C1 segment of cervical spinal cord (tissue), 14 donors: ENCODE results near the gene CPXM2.

Source experiments
- DNase-seq, 14 donors: peaks; one replicate each; lab custom pipeline; 2025; lab: John Stamatoyannopoulos, UW

CPXM2 gene

DNA sequence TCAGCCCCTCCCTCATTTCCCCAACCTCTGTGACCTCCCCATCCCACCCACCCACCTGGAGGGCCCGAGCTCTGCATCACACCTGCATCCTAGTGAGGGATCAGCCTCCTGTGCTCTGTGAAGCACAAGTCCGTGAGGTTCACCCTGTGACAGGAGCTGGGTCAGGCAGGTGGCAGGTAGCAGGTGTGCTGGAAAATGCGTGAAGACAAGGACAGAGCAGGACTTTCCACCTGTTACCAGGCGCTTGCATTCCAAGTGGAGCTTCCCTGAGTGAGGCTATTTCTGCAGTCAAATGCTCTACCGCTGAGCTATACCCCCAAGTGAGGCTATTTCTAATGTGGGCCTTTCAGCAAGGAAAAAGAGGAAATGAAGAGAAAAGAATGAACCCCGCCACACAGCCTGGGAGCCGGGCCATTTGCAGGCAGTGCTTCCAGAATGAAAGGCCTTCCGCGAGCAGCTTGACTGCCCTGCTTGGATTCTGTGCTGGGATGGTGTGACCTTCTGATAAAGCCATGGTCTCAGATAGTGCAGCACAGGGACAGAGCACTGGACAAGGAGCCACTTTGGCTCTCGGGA is 13.3 kb upstream of the CPXM2 start:
- peak in 3 of 14 donors; percentile 22 to 28 (median 28) for DNase-seq

DNA sequence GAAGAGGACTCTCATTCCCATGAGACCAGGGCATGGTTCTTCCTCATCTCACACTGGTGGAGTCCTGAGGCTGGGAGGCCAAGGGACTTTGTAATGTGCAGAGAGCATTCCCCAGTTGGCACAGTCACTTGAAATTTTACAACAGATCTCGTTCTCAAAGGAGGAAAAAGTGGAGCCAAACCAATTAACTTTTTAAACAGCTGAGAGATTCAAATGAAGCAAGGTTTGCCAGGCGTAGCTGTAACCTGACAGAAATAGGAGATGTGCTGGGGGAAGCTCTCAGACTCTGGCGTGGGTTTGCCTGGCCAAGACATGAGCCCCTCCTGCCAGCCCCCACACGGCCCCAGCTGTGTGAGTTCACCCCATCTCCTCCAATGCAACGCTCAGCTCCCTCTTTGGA is 12.0 kb upstream of the CPXM2 start:
- DNase-seq: no peak

DNA sequence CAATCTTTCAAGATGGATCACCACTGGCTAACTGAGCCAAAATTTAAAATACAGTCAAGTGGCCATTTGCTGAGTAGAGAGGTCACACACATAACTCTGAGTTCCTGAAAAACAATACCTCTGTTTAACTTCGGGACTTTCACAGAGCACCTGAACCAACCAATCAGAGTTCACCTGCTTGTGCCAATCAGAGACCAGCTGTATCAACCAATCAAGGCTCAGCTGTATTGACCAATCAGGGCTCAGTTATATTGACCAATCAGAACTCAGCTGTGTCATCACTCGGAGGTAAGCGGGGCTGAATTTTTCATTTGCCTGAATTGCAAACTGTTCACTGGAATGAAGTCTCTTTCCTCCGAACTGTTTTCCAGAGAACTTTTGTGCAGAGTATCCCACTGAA is 10.0 kb upstream of the CPXM2 start:
- DNase-seq: no peak

DNA sequence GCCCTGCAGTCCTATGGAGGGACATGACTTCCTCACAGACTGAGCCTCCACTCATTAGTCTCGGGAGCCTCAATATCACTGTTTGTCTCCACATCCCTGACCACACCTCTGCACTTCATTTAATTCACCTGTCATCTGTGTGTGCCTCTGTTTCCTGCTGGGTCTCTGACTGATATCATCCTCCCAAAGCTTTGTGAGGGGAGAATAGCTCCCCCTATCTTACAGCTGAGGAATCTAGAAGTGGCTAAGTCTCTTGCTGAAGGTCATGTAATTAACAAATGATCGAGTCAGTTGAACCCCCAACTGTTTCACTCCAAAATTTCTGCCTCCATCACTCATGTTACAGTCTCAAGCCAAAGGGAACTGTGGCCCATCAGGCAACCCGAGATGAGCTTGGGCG is 5.5 kb upstream of the CPXM2 start:
- no peak for DNase-seq

DNA sequence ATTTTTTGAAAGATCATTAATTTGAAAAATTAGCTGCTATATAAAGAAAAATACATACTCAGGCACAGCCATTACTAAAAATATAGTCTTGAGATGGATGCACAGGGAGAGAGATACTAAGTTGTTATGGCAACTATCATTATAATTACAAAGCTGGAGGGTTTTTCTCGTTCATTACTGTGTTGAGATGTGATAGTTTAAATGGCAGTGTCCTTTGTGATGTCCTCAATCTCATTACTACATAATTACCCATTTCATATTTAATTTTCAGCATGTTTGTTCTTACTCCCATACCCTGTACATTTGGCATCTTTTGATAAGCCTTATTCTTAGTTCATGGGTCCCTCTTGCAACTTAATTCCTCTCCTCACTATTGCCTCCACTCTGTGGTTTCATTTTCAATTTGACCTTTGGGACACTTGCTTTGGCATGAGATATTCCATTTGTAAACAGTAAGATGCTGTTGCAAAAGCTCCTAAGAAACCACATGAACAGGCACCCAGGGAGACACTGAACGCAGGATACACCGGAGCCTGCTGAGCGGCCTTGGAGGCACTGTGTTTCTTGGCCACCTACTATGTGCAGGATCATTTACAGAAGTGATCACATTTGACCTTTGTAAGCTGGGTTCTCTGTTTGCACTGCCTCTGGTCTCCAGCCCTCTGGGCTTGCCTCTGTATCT is 4.8 kb upstream of the CPXM2 start:
- DNase-seq: no peak

DNA sequence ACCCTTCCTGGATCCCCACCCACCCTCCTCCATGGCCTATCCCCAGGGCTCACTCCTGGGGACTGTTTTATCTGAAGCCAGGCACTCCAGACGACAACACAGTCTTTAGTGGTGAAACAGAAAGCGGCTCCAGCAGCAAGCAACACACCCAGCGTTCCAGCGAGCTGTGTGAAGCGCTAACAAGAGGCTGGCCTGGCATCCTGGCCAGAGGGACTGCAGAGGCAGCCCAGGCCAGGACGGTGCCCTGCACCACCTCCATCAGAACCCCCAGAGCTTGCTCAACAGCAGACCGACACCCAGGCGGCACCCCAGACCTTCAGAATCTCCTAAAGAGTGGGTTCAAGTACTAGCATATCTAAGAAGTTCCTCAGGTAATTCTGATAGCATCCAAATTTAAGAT is 2.0 kb upstream of the CPXM2 start:
- no peak for DNase-seq

DNA sequence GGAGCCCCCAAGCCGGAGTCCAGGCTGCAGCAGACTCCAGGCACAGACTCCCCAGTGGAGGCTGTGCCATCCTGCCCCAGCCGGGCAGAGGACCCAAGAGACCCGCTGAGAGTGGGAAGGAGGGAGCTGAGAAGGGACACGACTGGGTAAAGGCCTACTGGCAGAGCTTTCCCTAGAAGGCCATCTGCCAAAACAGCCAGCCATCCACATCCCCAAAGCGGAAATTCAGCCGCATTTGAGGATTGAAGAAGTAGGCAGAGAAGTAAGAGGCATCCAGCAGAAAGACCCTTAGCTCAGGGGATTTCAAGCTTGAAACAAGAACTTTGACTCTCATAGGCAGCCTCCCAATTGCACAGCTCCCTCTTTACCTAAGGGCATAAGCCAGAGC is 857 bp downstream of the CPXM2 start:
- peak in 4 of 14 donors; percentile 44 to 60 (median 56) for DNase-seq

DNA sequence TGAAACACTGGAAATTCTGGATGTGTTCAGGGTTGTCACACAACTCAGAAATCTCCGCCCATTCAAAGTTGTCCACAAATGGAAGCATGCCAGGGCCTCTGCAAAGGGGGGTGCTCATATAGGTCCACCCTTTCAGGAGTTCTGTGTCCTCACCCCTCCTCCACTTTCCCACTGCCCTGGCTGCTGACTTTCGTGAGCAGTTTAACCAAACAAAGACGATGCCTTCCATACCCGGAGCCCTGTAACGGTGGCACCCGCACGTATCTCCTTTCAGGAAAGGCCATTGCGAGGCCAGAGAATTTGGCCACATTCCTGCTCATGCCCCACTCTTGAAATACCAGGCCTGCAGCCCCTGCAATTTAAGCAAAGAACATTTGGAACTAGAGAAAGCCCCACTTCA is 1.4 kb downstream of the CPXM2 start:
- peak in 6 of 14 donors; percentile 29 to 84 (median 56) for DNase-seq

DNA sequence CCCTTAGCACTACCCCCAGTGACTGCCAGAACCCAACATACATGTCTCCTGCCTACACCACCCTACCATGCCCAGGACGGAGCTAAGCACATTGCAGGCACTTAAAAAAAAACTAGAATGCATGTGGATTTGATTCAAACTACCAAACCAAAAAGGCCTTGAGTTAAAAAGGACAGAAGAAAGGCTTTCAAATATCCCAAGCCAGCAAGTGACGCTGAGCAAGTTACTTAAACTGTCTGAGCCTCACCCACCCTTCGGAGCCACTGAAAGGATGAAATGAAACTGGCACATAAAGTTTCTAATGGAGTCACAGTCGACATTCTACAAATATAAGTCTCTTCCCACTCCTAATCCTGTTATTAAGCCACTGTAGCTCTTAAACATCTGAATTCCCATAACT is 1.8 kb downstream of the CPXM2 start:
- no peak for DNase-seq

DNA sequence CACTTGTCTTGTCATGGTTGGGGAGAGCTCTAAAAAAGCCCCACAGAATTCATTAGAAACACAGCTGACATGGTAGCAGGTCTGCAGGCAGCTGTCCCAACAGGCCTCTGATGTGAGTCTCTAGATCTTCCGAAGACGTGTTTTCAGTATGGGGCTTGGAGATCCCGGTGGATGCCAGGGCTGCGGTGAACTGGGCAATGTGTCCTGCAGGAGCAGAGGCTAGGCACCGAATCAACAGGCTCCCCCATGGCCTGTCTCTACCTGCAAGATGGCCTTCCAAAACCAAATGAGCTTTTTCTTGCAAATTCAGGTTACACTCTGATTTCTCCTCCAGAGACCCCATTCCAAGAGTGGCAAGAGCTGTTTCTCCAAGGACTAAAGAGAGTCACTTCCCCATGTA is 2.9 kb downstream of the CPXM2 start:
- DNase-seq: no peak

DNA sequence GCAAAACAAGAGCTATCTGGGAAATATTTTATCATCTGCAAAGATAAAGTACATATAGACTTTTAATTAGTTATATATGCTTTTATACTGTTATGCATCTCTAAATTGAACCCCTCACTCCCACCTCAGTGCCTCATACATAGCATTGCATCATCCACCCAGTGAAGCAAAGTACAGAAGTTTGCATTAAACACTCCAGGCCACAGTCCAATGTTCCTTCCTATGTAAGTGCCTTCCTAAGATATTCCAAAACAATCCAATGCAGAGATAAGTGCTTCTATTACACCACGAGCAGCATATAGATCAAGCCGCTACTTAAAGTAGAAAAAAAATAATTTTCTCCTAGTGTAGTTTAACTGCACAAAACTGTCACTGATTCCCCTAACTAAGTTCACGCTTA is 3.4 kb downstream of the CPXM2 start:
- DNase-seq: no peak

DNA sequence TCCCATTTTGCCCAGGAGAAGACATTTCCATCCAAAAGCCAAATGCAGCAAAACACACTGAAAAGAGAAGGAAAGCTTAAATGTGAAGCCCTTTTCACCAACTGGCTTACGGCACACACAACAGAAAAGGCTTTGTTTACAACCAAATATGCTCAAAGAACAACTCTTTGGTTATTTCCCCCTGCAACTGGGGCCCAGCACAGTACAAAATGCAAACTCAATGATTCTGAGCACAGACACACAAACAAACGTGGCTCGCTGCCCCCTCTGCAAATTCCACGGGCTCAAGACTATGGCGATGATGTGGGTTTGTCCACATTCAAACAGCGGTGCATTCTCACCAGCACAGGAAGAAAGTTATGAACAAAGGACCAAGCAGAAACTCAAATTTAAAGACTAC is 5.3 kb downstream of the CPXM2 start:
- DNase-seq: peak in 2 of 14 donors; percentile 20 to 32

DNA sequence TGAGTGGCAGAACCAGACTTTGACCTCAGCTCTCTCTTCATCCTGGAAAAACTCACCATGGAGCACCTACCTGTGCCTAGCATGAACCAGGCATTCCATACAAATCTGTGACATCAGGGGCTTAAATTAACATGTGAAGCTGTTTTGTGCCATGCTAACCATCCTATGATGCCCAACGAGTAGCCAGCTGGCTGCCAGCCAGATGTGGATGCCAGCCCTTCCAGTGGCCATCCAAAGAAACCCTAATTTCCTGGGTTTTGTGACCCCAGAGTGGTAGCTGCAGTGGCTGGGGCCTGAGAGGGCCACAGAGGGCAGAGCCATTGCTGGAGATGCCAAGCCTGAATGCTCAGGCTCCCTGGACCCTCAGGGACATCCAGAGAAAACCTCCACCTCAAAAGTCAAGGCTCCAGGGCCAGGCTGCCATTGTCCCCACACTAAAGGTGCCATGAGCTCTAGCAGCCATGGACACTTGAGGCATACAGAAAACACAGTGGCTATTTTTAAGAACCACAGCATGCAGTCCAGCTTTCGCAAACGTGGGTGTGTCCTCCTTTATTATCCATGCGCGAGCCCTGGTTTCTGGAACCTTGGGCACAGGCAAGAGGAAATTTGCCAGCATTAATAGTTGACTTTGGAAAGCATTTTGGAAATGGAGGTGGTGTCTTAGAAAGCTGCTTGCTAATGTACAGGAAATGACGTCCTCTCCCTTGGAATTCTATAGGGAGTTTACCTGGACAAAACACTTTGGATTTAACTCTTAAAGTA is 6.0 kb downstream of the CPXM2 start:
- DNase-seq: peak in 1 of 14 donors; percentile 16

DNA sequence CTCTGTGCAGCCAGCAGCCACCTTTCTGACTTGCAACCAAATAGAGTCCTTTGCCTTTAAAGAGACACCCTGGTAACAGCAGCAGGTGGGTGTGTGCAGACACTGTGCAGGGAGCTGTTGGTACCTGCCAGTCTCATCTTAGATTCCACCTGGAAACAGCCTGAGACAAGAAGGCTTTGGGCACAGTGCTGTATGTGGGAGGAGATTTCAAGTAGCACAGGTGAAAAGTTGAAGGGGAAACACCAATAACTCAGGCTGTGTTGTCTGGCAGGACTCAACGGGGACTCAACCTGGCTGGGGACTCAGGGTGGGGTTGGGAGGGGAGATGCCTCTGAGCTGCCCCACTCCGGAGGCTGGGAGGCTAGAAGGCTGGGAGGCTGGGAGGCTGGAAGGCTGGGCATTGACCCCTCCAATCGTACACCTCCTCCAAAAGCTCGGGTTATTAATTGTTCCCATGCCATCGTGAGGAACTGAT is 6.7 kb downstream of the CPXM2 start:
- DNase-seq: no peak

DNA sequence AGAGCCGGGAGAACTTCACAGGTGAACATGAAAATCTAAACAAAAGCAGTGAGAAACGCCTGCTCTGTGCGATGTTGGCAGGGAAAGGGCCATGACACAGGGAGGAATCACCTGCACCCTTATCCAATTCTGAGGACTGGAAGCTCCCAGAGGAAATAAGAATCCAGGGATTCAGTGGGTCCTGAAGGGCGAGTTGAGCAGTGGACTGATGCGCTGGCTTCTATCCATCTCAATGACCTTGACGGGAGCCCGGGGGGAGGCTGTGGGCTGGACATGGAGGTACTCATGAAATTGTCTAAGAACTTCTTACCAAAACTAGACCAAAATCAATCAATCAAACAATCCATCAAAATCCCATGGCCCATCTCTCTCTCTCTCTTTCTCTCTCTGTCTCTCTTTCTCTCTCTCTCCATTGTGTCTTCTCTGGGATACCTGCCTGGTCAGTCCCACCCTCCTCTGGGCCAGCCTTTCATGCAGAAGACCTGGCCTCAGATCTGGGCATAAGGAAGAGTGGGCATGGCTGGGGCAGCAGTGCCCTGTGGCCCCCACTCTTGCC is 7.2 kb downstream of the CPXM2 start:
- DNase-seq: no peak

DNA sequence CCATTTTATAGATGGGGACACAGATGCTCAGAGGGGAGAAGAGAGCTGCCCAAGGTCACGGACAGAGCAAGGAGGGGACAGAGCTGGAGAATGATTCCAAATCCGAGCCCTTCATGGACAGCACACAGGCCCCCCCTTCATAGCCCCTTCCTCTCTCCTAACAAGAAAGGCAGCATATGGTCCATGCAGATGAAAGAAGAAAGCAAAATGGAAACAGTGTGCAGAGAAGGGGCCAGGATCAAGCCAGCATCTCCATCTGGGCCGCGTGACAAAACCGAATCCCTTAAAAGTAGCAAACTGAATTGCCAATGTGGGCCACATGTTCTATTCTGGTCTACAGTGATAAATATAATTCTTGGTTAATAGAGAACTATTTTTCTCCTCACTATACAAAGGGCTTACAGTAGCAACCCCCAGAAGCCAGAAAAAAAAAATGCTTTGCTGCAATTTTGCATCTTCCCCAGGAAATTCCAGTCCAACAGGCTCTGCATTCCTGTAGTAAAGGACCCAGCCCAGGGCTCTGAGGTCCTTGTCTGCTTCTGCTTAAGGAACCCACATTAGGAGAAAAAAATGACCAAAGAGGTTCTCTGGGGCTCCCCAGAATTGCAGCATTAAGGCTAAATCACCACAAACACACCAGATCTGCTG is 7.8 kb downstream of the CPXM2 start:
- DNase-seq: no peak

DNA sequence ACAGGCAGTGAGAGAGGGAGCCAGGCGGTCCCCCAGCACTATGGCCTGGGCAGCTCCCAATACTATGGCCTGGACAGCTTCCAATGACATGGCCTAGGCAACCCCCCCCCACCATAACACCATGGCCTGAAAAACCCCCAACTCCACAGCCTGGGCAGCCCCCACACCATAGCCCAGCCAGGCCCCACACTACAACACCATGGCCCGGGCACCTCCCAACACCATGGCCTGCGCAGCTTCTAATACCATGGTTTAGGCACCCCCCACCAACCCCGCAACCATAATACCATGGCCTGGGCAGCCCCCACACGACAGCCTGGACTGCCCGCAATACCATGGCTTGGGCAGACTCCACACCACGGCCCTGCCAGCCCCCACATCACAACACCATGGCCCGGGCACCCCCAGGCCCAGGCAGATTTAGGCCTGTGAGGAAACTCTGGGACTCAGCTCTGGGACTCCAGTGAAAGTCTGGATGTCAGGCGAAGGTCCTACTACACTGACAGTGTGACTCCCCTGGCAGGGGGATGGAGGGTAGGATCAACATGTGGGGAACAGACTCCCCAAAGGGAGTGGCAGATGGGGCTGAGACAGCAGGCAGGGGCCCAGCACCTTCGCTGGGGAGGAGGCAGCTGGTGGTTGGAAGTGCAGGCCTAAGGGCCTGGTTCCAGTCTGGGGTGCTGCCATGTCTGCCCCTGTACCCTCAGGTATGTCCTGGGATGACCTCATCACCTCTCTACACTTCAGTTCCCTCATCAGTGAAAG is 8.7 kb downstream of the CPXM2 start:
- DNase-seq: no peak

DNA sequence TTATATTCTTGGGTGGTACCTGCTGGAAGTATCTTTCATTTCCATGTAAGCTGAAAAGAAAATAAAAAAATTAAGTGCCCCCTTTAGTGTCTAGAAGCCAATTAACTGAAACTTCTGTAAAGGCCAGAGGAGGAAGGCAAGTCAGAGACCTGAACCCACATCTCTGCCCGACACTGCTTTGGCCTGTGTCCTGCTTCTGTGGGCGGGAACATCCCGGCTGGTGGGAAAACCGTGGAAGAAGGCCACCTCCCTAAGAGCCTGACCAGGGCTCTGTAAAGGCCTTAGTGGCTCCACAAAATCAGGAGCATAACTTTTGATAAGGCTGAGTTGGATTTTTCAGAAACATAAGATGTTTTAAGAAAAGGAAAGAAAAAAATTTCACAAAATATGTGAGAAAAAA is 9.4 kb downstream of the CPXM2 start:
- no peak for DNase-seq

DNA sequence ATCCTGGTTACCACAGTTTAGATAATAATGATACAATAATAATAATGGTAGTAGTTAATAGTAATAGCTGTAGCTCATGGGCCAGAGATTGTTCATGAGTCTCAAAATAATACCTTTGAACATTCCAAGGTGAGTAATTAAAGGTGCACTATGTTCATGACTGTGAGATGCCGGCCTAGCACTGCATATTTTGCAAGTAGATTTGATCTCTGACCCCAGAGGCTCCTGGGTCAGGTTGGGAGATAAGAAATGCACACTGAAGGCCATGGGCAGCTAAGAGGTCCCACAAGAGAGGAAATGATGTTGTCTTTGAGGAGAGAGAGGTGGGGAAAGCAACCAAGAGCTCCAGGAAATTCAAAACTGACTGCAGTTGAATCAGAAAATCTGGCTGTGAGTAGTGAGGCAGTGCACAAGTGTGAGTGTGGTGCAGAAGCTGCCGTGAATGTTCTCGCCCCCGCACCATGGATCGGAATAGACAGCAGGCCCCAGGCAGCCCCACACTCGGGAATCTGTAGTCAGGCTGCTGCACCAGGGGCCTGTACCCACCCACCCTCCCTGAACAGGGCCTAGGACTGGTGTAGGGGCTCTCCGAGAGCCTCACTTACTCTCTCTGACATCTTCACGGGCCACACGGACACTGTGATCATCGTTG is 11.9 kb downstream of the CPXM2 start:
- DNase-seq: no peak

DNA sequence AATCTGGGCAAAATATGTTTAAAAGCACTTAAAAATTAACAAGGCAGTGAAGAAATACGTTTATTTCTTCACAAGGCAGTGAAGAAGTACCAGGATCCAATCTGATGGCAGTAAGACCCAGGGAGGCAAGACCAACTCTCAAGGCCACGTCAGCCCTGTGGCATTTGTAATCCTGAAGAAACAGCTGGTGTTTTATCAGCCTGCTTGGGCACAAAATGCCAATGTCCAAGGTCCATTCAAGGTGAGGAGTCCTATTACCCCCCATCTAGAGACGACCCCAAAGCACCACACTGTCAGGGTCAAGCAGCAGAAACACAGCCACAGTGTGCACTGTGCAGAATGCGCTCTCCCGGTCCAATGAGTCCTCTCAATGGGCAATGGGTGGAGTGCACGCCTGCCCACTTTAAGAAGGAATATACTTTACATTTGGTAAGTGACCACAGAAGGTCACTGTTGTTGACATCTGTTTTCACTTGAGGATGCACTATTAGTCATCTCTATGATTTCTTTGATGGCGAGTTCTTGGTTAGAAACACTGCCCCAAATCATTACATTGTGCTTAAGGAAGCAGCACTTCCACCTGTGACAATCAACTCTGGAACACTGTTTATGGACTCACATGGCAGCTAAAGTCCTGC is 12.8 kb downstream of the CPXM2 start:
- DNase-seq: no peak
